Occipital lobe (tissue), 3 donors: Measurements from ENCODE around the gene MTCL3. TPM values are rescaled to one million over a fixed set of nuclear protein-coding genes. Genes with fewer than 3 reads are reported as not detected.
"Not testable (repeated sequence)": the region's sequence is repeated elsewhere in the genome, so short reads cannot be mapped to it uniquely, and the experiment has no call there.

ENCODE experiments used
- DNase-seq: peaks from one replicate; lab custom pipeline; 2025; lab: John Stamatoyannopoulos, UW
- small RNA-seq: library from RNA; depleted of rRNA; stranded (forward); fragments of <200 nt; gene quantifications from one replicate; pipeline ENCODE3, GENCODE V24; 2014
- total RNA-seq: library from RNA; depleted of rRNA; stranded (reverse); fragments of >200 nt; gene quantifications from one replicate; pipeline ENCODE4 v1.2.3, GENCODE V29; 2014

The MTCL3 gene

DNA sequence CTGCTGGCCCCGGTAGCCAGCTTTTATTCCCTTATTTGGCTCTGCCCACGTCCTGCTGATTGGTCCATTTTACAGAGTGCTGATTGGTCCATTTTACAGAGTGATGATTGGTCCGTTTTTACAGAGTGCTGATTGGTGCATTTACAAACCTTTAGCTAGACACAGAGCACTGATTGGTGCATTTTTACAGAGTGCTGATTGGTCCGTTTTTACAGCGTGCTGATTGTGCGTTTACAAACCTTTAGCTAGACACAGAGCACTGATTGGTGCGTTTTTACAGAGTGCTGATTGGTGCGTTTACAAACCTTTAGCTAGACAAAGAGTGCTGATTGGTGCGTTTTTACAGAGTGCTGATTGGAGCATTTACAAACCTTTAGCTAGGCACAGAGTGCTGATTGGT lies 90.6 kb downstream of the MTCL3 start:
- DNase-seq: not testable (repeated sequence)

DNA sequence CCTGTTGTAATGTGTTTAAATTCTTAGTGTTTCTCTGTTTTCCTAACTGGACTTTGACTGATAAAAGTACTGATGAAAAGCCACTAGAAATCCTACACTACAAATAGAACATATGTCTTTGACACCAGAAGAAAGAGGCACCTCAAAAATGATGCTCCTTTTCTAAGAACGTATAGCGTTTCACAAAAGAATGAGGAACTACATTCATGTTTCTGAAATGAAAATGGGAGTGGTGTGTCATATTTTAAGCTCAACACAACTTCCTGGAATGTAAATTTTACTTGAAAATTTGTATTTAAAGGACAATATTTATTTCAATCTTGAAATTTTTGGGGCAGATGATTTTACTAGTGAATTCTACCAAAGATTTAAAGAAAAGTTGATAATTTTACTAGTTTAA lies 95.2 kb downstream of the MTCL3 start:
- DNase-seq: no peak

Small RNA genes lying within 50 kb of the gene (small RNA-seq; reads per million reads assigned to genes)
- gene KIAA0408: not detected

Other genes with a start within 250 kb of the MTCL3 start
- 53.8 TPM for gene ECHDC1, start 175.7 kb downstream of the MTCL3 start, total RNA-seq
- gene KIAA0408, start 59.9 kb downstream of the MTCL3 start, total RNA-seq: 116 TPM
- gene C6orf58, start 57.8 kb upstream of the MTCL3 start, total RNA-seq: 1.4 TPM